GM18507 (cell line): ENCODE measurements around the gene LMTK2.

Experiments
- DNase-seq: peaks from one replicate; pipeline ENCODE4 v3.0.0; 2011; ENCODE audit warnings: low read depth; ENCODE audit not compliant: insufficient read length; ENCODE audit errors: extremely low spot score
- FAIRE-seq: peaks from 2 replicates; lab custom pipeline; 2011; peaks lifted over from hg19 to GRCh38; lab: Jason Lieb, UNC

LMTK2 gene

GRCh38 chr7:98106647-98107312, at the start of gene LMTK2:
Gene LMTK2 (plus strand): TSS chr7:98106862. CDS start chr7:98107178, 316 bp downstream.
- DNase-seq: peak; percentile 95
- FAIRE-seq: peak; percentile 93

- no peak for FAIRE-seq
- DNase-seq: no peak
Measured at GRCh38 chr7:98057157-98057556, 49.5 kb upstream of the LMTK2 start.

- DNase-seq: no peak
- no peak for FAIRE-seq
Measured at GRCh38 chr7:98058186-98058585, 48.5 kb upstream of the LMTK2 start.

GRCh38 chr7:98064233-98064632, 42.4 kb upstream of the LMTK2 start:
- DNase-seq (no peak), FAIRE-seq (no peak)

GRCh38 chr7:98066208-98066607, 40.5 kb upstream of the LMTK2 start:
- DNase-seq: no peak
- no peak for FAIRE-seq

- FAIRE-seq (no peak), DNase-seq (no peak)
Measured at GRCh38 chr7:98066934-98067507, 39.6 kb upstream of the LMTK2 start.

GRCh38 chr7:98073047-98073446, 33.6 kb upstream of the LMTK2 start:
- no peak for FAIRE-seq

GRCh38 chr7:98075801-98076200, 30.9 kb upstream of the LMTK2 start:
- DNase-seq: no peak
- no peak for FAIRE-seq

More at GRCh38 chr7:98073047-98073446, 33.6 kb upstream of the LMTK2 start:
- DNase-seq: no peak

- DNase-seq (no peak), FAIRE-seq (no peak)
Measured at GRCh38 chr7:98077762-98078161, 28.9 kb upstream of the LMTK2 start.

- FAIRE-seq (no peak), DNase-seq (no peak)
Measured at GRCh38 chr7:98078197-98078870, 28.3 kb upstream of the LMTK2 start.

GRCh38 chr7:98079891-98080648, 26.6 kb upstream of the LMTK2 start:
- FAIRE-seq: no peak
- no peak for DNase-seq

GRCh38 chr7:98081319-98081718, 25.3 kb upstream of the LMTK2 start:
- FAIRE-seq: no peak
- DNase-seq: no peak

- FAIRE-seq (no peak), DNase-seq (no peak)
Measured at GRCh38 chr7:98084631-98085030, 22.0 kb upstream of the LMTK2 start.

- FAIRE-seq (no peak), DNase-seq (no peak)
Measured at GRCh38 chr7:98085674-98086073, 21.0 kb upstream of the LMTK2 start.

- DNase-seq (no peak), FAIRE-seq (no peak)
Measured at GRCh38 chr7:98086281-98086718, 20.4 kb upstream of the LMTK2 start.

- DNase-seq (no peak), FAIRE-seq (no peak)
Measured at GRCh38 chr7:98088109-98088508, 18.6 kb upstream of the LMTK2 start.

GRCh38 chr7:98090116-98090515, 16.5 kb upstream of the LMTK2 start:
- no peak for FAIRE-seq

GRCh38 chr7:98091061-98091460, 15.6 kb upstream of the LMTK2 start:
- DNase-seq: no peak
- no peak for FAIRE-seq

More at GRCh38 chr7:98090116-98090515, 16.5 kb upstream of the LMTK2 start:
- DNase-seq: no peak

- DNase-seq (no peak), FAIRE-seq (no peak)
Measured at GRCh38 chr7:98091523-98091922, 15.1 kb upstream of the LMTK2 start.

- FAIRE-seq (no peak), DNase-seq (no peak)
Measured at GRCh38 chr7:98097042-98097645, 9.5 kb upstream of the LMTK2 start.
